Type B pancreatic cell (in vitro differentiated cells): ENCODE data around the gene ATXN7L3B. TPM values are rescaled to one million over a fixed set of nuclear protein-coding genes. Genes with fewer than 3 reads are reported as not detected.
A peak's percentile ranks its signal among the peaks of the same experiment; 100 is the strongest.

Source experiments
- DNase-seq: peaks from one replicate; pipeline ENCODE4 v3.0.0; 2021; ENCODE audit warnings: mixed read lengths; ENCODE audit not compliant: unreplicated experiment; ENCODE audit errors: extremely low spot score
- H3K27ac Mint-ChIP-seq: 2 replicates; pipeline ENCODE4 v1.8.0; 2021; ENCODE audit warnings: mild to moderate bottlenecking, mixed read lengths
- H3K27me3 Mint-ChIP-seq: 2 replicates; pipeline ENCODE4 v1.8.0; 2021; ENCODE audit warnings: mixed read lengths
- H3K36me3 Mint-ChIP-seq: 2 replicates; pipeline ENCODE4 v1.8.0; 2021; ENCODE audit warnings: mixed read lengths
- H3K4me1 Mint-ChIP-seq: one replicate; pipeline ENCODE4 v1.8.0; 2021; ENCODE audit warnings: mixed read lengths; ENCODE audit not compliant: unreplicated experiment
- H3K4me3 Mint-ChIP-seq: 2 replicates; pipeline ENCODE4 v1.8.0; 2021; ENCODE audit warnings: mild to moderate bottlenecking, mixed read lengths
- H3K9me3 Mint-ChIP-seq: 2 replicates; pipeline ENCODE4 v1.8.0; 2021; ENCODE audit warnings: mixed read lengths
- total RNA-seq: library from RNA; stranded (reverse); gene quantifications from 2 replicates; pipeline ENCODE4 v1.2.1, GENCODE V29; 2021; ENCODE audit warnings: low replicate concordance
- TF ChIP-seq, protein P1 (sequence below): fragments of 200-600 bp; sonication (generic); conservative IDR thresholded peaks from 2 replicates; pipeline ENCODE4 v1.5.0; 2021; ENCODE audit warnings: antibody characterized with exemption, mild to moderate bottlenecking

Gene ATXN7L3B
- total RNA-seq, 1 donor from 2014 or later, result 67.3 TPM

DNA sequence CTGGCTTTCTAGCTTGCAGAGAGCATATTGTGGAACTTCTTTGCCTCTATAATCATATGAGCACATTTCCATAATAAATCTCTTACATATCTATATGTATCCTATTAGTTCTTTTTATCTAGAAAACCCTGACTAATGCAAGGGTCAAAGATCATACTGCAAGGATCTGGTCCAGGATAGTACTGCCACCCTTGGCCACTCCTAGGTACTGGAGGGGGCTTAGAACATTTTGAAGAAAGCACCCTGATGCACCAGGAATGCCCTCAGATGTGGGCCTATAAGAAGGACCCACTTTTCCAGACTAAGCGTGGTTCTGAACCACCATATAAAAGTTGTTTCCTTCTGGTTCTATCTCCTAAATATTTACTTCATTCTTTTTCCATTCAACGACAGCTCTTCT lies 14.6 kb downstream of the ATXN7L3B start:
- H3K27ac Mint-ChIP-seq, result no peak overlapping the region
- DNase-seq, result no peak
- TF ChIP-seq, protein P1, sequence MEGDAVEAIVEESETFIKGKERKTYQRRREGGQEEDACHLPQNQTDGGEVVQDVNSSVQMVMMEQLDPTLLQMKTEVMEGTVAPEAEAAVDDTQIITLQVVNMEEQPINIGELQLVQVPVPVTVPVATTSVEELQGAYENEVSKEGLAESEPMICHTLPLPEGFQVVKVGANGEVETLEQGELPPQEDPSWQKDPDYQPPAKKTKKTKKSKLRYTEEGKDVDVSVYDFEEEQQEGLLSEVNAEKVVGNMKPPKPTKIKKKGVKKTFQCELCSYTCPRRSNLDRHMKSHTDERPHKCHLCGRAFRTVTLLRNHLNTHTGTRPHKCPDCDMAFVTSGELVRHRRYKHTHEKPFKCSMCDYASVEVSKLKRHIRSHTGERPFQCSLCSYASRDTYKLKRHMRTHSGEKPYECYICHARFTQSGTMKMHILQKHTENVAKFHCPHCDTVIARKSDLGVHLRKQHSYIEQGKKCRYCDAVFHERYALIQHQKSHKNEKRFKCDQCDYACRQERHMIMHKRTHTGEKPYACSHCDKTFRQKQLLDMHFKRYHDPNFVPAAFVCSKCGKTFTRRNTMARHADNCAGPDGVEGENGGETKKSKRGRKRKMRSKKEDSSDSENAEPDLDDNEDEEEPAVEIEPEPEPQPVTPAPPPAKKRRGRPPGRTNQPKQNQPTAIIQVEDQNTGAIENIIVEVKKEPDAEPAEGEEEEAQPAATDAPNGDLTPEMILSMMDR, result peak; percentile 23
- no peaks in the 10 kb centered on the region for H3K27me3 Mint-ChIP-seq
- no peak overlapping the region for H3K4me3 Mint-ChIP-seq
- no peaks in the 10 kb centered on the region for H3K36me3 Mint-ChIP-seq
- no peaks in the 10 kb centered on the region for H3K4me1 Mint-ChIP-seq
- no peaks in the 10 kb centered on the region for H3K9me3 Mint-ChIP-seq

GRCh38 chr12:74559728-74560127 lies 22.1 kb downstream of the ATXN7L3B start:
- Mint-ChIP-seq H3K36me3 (no peaks in the 10 kb centered on the region), H3K27me3 (no peaks in the 10 kb centered on the region), H3K4me1 (no peaks in the 10 kb centered on the region), H3K9me3 (no peaks in the 10 kb centered on the region), H3K27ac (no peak overlapping the region), H3K4me3 (no peak overlapping the region)
- no peak for DNase-seq
- TF ChIP-seq, protein P1, result no peak

DNA sequence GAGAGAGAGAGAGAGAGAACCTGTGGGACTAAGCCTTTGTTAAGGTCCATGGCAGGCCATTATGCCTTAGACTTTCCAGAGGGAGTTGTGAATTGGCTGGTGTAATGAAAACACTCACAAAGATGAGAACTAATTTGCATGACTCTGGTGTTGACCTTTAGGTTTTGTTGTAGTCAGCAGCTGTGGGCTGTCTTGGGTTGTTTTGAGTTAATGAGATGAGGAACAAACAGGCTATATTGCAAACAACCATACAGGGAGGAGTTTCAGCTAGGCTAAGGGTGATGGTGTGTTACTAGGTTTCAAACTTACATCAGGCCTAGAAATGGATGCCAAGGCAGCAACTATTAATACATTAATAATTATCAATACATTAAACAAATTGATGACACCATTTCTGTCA lies 26.3 kb downstream of the ATXN7L3B start:
- Mint-ChIP-seq H3K9me3 (no peaks in the 10 kb centered on the region), H3K4me3 (no peak overlapping the region), H3K36me3 (no peaks in the 10 kb centered on the region), H3K27me3 (no peaks in the 10 kb centered on the region), H3K27ac (no peak overlapping the region), H3K4me1 (no peaks in the 10 kb centered on the region)
- TF ChIP-seq, protein P1, result no peak
- DNase-seq, result no peak

- Mint-ChIP-seq H3K36me3 (no peaks in the 10 kb centered on the region), H3K27me3 (no peaks in the 10 kb centered on the region), H3K4me3 (no peak overlapping the region), H3K9me3 (no peaks in the 10 kb centered on the region), H3K27ac (no peak overlapping the region), H3K4me1 (no peaks in the 10 kb centered on the region)
- no peak for DNase-seq
- TF ChIP-seq, protein P1, result no peak
Observed at GRCh38 chr12:74578486-74578885, 40.9 kb downstream of the ATXN7L3B start.

DNA sequence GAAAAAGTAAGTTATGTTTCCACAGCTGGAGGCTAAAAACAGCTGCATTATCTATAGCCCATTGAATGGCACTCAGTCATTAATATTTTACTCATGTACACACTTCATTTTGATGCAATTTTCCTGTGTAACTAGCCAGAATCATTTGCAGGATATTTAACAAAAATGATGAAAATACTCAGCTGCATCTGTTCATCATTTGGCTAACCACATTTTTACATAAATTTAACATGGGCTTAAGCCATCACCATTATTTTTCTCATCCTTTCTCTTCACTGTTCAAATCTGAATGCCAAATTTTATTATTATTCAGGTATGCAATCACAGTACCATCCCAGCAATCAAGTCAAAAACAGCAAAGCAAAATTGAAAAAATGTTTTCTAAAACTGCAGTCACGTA lies 41.8 kb downstream of the ATXN7L3B start:
- Mint-ChIP-seq H3K4me1 (no peaks in the 10 kb centered on the region), H3K4me3 (no peak overlapping the region), H3K27ac (no peak overlapping the region), H3K27me3 (no peaks in the 10 kb centered on the region), H3K36me3 (no peaks in the 10 kb centered on the region), H3K9me3 (no peaks in the 10 kb centered on the region)
- TF ChIP-seq, protein P1, result no peak
- no peak for DNase-seq

GRCh38 chr12:74579981-74580380 lies 42.3 kb downstream of the ATXN7L3B start:
- DNase-seq, result no peak
- H3K36me3 Mint-ChIP-seq, result no peaks in the 10 kb centered on the region
- H3K27ac Mint-ChIP-seq, result no peak overlapping the region
- no peaks in the 10 kb centered on the region for H3K27me3 Mint-ChIP-seq
- peaks cover 4% of the 10 kb centered on the region for H3K4me1 Mint-ChIP-seq
- TF ChIP-seq, protein P1, result no peak
- no peaks in the 10 kb centered on the region for H3K9me3 Mint-ChIP-seq
- H3K4me3 Mint-ChIP-seq, result no peak overlapping the region
